Epithelial cell of proximal tubule (primary cell): ENCODE measurements around the gene SACM1L. TPM values are rescaled to one million over a fixed set of nuclear protein-coding genes. Genes with fewer than 3 reads are reported as not detected.

Source experiments
- DNase-seq: peaks from one replicate; pipeline ENCODE4 v3.0.0-alpha.2; 2011; ENCODE audit warnings: low read depth
- H3K4me3 ChIP-seq: 2 replicates; pipeline ENCODE4 v1.5.1; 2011; ENCODE audit warnings: low read depth, mild to moderate bottlenecking, low read length
- CTCF ChIP-seq: conservative IDR thresholded peaks from 2 replicates; pipeline ENCODE4 v1.5.1; 2012; ENCODE audit warnings: low read depth, mild to moderate bottlenecking, low read length
- total RNA-seq: library from RNA; depleted of rRNA; stranded (reverse); fragments of >200 nt; gene quantifications from 2 replicates; pipeline ENCODE4 v1.2.3, GENCODE V29; 2015

Gene SACM1L
- total RNA-seq, 1 donor from 2014 or later = 15.2 TPM

GRCh38 chr3:45786801-45787495 is 97.8 kb downstream of the SACM1L start:
- DNase-seq = no peak
- no peak for TF ChIP-seq CTCF
- H3K4me3 ChIP-seq = no peak overlapping the region

- DNase-seq = no peak
- no peak for TF ChIP-seq CTCF
- no peak overlapping the region for H3K4me3 ChIP-seq
These were observed 98.4 kb downstream of the SACM1L start for GRCh38 chr3:45787551-45787950.

DNA sequence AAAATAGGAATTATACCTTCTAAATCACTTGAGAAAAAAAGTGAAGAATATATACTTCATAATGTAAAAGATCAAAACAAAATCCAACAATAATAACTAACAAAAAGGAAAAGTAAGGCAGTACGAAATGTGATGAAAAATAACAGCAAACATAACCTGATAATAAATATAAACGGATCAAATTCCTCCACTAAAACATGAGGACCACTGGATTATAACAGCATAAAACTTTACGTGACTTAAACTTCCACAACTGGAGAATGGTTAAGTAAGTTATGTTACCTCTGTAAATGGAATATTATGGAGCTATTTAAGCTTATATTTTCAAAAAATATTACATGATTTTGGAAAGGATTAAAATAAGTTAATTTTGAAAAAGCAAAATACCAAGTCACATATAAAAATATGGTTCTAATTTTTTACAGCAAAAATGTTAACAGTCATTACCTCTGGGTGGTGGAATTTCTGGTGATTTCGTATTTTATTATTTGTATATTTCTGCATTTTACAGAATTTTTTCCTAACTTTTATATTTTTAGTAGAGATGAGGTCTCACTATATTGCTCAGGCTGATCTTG is 100.1 kb downstream of the SACM1L start:
- no peak for DNase-seq
- H3K4me3 ChIP-seq = no peak overlapping the region
- no peak for TF ChIP-seq CTCF

GRCh38 chr3:45790596-45790995 is 101.4 kb downstream of the SACM1L start:
- no peak for TF ChIP-seq CTCF
- no peak for DNase-seq
- no peak overlapping the region for H3K4me3 ChIP-seq

DNA sequence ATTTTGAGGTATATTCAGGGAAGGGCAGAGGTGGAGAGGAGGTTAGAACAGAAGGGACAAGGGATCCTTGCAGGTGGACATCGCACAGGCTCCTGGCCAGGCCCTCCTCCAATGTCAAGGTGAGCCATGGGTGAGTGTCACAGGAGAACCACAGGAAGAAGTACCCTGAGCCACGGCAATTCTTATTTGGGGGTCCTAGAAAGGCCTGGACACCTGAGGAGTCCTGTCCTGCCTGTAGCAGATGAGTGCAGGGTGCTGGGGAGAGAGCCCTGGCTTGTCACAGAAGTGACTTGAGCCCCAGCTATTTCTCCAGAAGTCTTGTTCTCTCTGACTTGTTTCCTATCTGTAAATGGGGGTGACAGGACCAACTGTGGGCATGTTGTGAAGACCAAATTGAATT is 102.8 kb downstream of the SACM1L start:
- H3K4me3 ChIP-seq = no peak overlapping the region
- TF ChIP-seq CTCF = no peak
- no peak for DNase-seq

- TF ChIP-seq CTCF = no peak
- no peak overlapping the region for H3K4me3 ChIP-seq
- no peak for DNase-seq
These were observed 103.4 kb downstream of the SACM1L start for GRCh38 chr3:45792516-45793172.
